ENCODE data around the gene UXS1. TPM values are rescaled to one million over a fixed set of nuclear protein-coding genes. Genes with fewer than 3 reads are reported as not detected.
"Not testable (repeated sequence)": the region's sequence is repeated elsewhere in the genome, so short reads cannot be mapped to it uniquely, and the experiment has no call there.

The UXS1 gene
- polyA plus RNA-seq, 3 donors, result 23.4 to 33.8 (median 29.3) TPM

DNA sequence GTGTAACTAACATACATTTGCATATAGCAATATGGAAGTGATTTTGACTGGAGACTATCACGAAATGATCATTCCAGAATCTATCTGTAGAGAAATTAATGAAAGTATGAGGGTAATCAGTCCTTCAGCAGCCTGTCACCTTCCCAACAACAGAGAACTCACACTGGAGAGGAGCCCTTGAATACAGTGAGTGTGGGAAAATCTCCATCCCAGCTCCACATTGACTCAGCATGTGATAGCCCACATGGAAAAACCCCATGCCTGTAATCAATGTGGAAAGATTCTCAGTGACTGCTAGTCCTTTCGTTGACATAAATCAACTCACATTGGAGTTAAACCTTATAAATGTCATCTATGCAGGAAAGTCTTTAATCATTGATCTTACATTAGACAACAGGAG, 13.1 kb upstream of the UXS1 start:
- Histone ChIP-seq H3K9me3 (replicated peaks in 1 of 2; ENCODE audit: control insufficient read depth in 1 of 2, insufficient read depth in 1 of 2, low read length in 2 of 2) (no peaks in the 10 kb centered on the region), H3K27me3 (ENCODE audit: control insufficient read depth in 2 of 2, insufficient read depth in 2 of 2, low read length in 2 of 2) (no peaks in the 10 kb centered on the region), H3K4me2 (replicated peaks; ENCODE audit: extremely low read depth, low read length, poor library complexity, severe bottlenecking) (no peak overlapping the region), H3K4me1 (ENCODE audit: control insufficient read depth in 1 of 2, insufficient read depth in 2 of 2, low read length in 2 of 2) (no peaks in the 10 kb centered on the region), H4K20me1 (ENCODE audit: insufficient read depth, low read length) (no peaks in the 10 kb centered on the region), H3K79me2 (ENCODE audit: insufficient read depth, low read length) (no peaks in the 10 kb centered on the region), H3K4me3 (replicated peaks in 1 of 3; ENCODE audit: low read depth in 2 of 3, low read length in 3 of 3) (no peak overlapping the region), H3K9ac (ENCODE audit: insufficient read depth, low read length, poor library complexity, severe bottlenecking) (no peak overlapping the region), H3K27ac (ENCODE audit: low read depth in 1 of 2, low read length in 2 of 2) (no peak overlapping the region), H3K36me3 (replicated peaks in 1 of 2; ENCODE audit: control insufficient read depth in 1 of 2, insufficient read depth in 2 of 2, low read length in 2 of 2) (no peaks in the 10 kb centered on the region), H2AFZ (ENCODE audit: insufficient read depth, low read depth, low read length, poor library complexity, severe bottlenecking) (no peak overlapping the region)
- no peak for DNase-seq
- Mint-ChIP-seq H3K27me3 (ENCODE audit: low read depth in 3 of 3) (peaks cover 0 to 3% (median 1%) of the 10 kb centered on the region in 3 donors), H3K36me3 (no peaks in the 10 kb centered on the region), H3K4me3 (no peak overlapping the region), H3K4me1 (no peaks in the 10 kb centered on the region), H3K27ac (no peak overlapping the region), H3K9me3 (peaks cover 0 to 10% (median 0%) of the 10 kb centered on the region in 7 donors)
- intact Hi-C loops (cut with micrococcal nuclease), result no loop called here
- TF ChIP-seq, protein P1, sequence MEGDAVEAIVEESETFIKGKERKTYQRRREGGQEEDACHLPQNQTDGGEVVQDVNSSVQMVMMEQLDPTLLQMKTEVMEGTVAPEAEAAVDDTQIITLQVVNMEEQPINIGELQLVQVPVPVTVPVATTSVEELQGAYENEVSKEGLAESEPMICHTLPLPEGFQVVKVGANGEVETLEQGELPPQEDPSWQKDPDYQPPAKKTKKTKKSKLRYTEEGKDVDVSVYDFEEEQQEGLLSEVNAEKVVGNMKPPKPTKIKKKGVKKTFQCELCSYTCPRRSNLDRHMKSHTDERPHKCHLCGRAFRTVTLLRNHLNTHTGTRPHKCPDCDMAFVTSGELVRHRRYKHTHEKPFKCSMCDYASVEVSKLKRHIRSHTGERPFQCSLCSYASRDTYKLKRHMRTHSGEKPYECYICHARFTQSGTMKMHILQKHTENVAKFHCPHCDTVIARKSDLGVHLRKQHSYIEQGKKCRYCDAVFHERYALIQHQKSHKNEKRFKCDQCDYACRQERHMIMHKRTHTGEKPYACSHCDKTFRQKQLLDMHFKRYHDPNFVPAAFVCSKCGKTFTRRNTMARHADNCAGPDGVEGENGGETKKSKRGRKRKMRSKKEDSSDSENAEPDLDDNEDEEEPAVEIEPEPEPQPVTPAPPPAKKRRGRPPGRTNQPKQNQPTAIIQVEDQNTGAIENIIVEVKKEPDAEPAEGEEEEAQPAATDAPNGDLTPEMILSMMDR (IDR thresholded peaks at IDR 0.05), result no peak
- no CpG with 5 or more reads among the region's 2 CpGs for WGBS (ENCODE audit: insufficient coverage)

DNA sequence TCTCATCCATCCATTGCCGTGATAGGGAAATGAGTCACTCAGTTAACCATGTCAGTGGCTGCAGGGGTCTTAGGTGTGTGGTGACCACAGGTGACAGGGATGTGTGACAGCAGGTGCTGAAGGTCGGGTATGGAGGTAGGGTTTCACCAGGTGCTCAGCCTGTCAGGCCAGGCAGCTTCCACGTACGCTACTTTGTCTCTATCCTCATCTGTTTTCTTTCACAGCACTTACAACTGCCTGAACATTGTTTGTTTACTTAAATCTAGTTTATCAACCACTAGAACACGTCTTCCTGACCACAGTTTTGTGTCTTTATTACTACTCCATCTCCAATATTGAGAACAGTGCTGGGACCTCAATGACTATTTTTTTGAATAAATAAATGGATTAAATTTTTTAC, 11.4 kb upstream of the UXS1 start:
- Mint-ChIP-seq H3K36me3 (no peaks in the 10 kb centered on the region), H3K9me3 (peaks cover 0 to 10% (median 0%) of the 10 kb centered on the region in 7 donors), H3K27ac (no peak overlapping the region), H3K27me3 (ENCODE audit: low read depth in 3 of 3) (peaks cover 0 to 3% (median 1%) of the 10 kb centered on the region in 3 donors), H3K4me3 (no peak overlapping the region), H3K4me1 (peaks cover 3% of the 10 kb centered on the region)
- DNase-seq, result no peak
- no peak overlapping the region for H3K9ac ChIP-seq (ENCODE audit: insufficient read depth, low read length, poor library complexity, severe bottlenecking)
- H3K4me1 ChIP-seq (ENCODE audit: control insufficient read depth in 1 of 2, insufficient read depth in 2 of 2, low read length in 2 of 2), result no peaks in the 10 kb centered on the region
- no peak overlapping the region for H3K27ac ChIP-seq (ENCODE audit: low read depth in 1 of 2, low read length in 2 of 2)
- no peaks in the 10 kb centered on the region for H3K9me3 ChIP-seq (replicated peaks in 1 of 2; ENCODE audit: control insufficient read depth in 1 of 2, insufficient read depth in 1 of 2, low read length in 2 of 2)
- H3K4me3 ChIP-seq (replicated peaks in 1 of 3; ENCODE audit: low read depth in 2 of 3, low read length in 3 of 3), result no peak overlapping the region
- intact Hi-C loops (cut with micrococcal nuclease), result no loop called here
- no peak overlapping the region for H2AFZ ChIP-seq (ENCODE audit: insufficient read depth, low read depth, low read length, poor library complexity, severe bottlenecking)
- H4K20me1 ChIP-seq (ENCODE audit: insufficient read depth, low read length), result no peaks in the 10 kb centered on the region
- H3K36me3 ChIP-seq (replicated peaks in 1 of 2; ENCODE audit: control insufficient read depth in 1 of 2, insufficient read depth in 2 of 2, low read length in 2 of 2), result no peaks in the 10 kb centered on the region
- H3K79me2 ChIP-seq (ENCODE audit: insufficient read depth, low read length), result no peaks in the 10 kb centered on the region
- no CpG with 5 or more reads among the region's 5 CpGs for WGBS (ENCODE audit: insufficient coverage)
- H3K4me2 ChIP-seq (replicated peaks; ENCODE audit: extremely low read depth, low read length, poor library complexity, severe bottlenecking), result no peak overlapping the region
- TF ChIP-seq, protein P1 (IDR thresholded peaks at IDR 0.05), result no peak
- no peaks in the 10 kb centered on the region for H3K27me3 ChIP-seq (ENCODE audit: control insufficient read depth in 2 of 2, insufficient read depth in 2 of 2, low read length in 2 of 2)

- H3K27ac ChIP-seq (ENCODE audit: low read depth in 1 of 2, low read length in 2 of 2); H3K9ac ChIP-seq (ENCODE audit: insufficient read depth, low read length, poor library complexity, severe bottlenecking); H3K4me1 ChIP-seq (ENCODE audit: control insufficient read depth in 1 of 2, insufficient read depth in 2 of 2, low read length in 2 of 2); H3K4me3 Mint-ChIP-seq; H3K27me3 ChIP-seq (ENCODE audit: control insufficient read depth in 2 of 2, insufficient read depth in 2 of 2, low read length in 2 of 2); intact Hi-C loops (cut with micrococcal nuclease); H3K36me3 Mint-ChIP-seq; H3K9me3 ChIP-seq (replicated peaks in 1 of 2; ENCODE audit: control insufficient read depth in 1 of 2, insufficient read depth in 1 of 2, low read length in 2 of 2); H3K79me2 ChIP-seq (ENCODE audit: insufficient read depth, low read length); H3K27me3 Mint-ChIP-seq (ENCODE audit: low read depth in 3 of 3); H3K4me1 Mint-ChIP-seq; H2AFZ ChIP-seq (ENCODE audit: insufficient read depth, low read depth, low read length, poor library complexity, severe bottlenecking); H3K4me3 ChIP-seq (replicated peaks in 1 of 3; ENCODE audit: low read depth in 2 of 3, low read length in 3 of 3); H3K4me2 ChIP-seq (replicated peaks; ENCODE audit: extremely low read depth, low read length, poor library complexity, severe bottlenecking); H3K36me3 ChIP-seq (replicated peaks in 1 of 2; ENCODE audit: control insufficient read depth in 1 of 2, insufficient read depth in 2 of 2, low read length in 2 of 2); H4K20me1 ChIP-seq (ENCODE audit: insufficient read depth, low read length); DNase-seq: not testable (repeated sequence)
- Mint-ChIP-seq H3K27ac (peak overlapping the region in 1 of 7 donors; percentile 74), H3K9me3 (peaks cover 0 to 10% (median 0%) of the 10 kb centered on the region in 7 donors)
- WGBS (ENCODE audit: insufficient coverage), result no CpG with 5 or more reads among the region's 1 CpG
These were observed 10.4 kb upstream of the UXS1 start for GRCh38 chr2:106204551-106204950.

Data from CD14-positive monocyte (primary cell).